Midbrain (tissue), 1 donor: ENCODE data around the gene DCUN1D3.
"Not testable (repeated sequence)": the region's sequence is repeated elsewhere in the genome, so short reads cannot be mapped to it uniquely, and the experiment has no call there.

Experiments
- DNase-seq: peaks from one replicate; lab custom pipeline; 2025; lab: John Stamatoyannopoulos, UW

The DCUN1D3 gene

DNA sequence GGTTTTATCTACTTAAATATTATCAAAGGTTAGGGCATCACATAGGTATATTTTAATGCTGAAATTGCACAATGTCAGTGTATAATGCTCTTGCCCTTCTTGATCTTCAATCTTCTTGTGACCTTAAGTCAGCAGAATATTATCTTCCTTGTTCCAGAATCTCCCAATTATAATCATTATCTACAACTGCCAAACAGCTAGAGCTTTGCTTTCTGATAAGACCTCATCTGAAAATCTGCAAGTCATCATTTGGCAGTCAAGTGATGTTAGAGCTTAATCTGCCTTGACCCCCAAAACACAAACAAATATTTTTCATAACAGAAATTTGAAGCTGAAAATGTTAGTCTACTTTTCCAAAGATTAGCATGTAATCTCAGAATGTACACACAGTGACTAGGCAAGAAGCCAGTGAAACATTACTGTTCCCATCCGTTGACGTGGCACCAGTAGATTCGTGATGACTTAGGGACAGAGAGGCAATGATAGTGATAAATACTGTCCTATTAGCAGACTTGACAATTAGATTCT, 74.1 kb downstream of the DCUN1D3 start:
- no peak for DNase-seq

DNA sequence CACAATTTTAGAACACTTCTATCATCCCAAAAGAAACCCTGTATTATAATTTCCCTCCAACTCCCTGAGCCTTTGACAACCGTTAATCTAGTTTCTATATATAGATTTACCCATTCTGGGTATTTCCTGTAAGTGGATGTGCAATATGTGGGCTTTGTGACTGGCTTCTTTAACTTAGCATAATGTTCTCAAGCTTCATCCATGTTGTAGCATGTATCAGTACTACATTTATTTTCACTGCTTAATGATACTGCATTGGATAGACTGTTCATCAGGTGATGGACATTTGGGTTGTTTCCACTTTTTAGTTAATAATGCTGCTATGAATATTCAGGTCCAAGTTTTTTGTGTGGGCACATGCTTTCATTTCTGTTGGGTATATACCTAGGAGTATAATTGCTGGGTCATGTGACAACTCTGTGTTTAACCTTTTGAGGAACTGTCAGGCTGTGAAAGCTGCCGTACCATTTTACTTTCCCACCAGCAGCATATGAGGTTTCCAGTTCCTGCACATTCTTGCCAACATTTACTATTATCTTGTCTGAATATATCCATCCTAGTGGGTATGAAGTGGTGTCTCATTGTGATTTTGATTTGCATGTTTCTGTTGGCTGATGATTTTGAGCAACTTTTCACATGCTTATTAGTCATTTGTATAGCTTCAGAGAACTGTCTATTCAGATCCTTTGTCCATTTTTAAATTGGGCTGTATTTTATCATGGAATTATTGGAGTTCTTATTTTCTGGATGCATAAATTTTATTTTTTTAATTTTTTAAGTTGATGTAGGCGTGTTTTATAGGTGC, 77.4 kb downstream of the DCUN1D3 start:
- no peak for DNase-seq

DNA sequence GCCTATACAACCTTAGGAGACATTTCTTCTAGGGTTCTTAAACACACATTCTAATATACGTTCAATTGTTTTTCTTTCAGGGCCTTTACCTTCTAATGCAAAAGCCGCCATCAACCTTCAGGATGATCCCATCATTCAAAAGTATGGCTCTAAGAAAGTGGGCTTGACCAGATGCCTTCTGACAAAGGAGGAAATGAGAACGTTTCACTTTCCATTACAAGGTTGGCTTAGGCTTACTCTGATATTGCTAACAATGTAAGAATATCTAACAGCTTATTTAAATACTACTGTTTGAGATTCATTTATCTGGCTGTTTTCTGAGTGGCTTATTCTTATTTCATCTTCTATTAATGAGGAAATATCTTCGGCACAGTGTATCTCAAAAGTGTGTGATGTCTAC, 78.5 kb downstream of the DCUN1D3 start:
- DNase-seq = no peak

DNA sequence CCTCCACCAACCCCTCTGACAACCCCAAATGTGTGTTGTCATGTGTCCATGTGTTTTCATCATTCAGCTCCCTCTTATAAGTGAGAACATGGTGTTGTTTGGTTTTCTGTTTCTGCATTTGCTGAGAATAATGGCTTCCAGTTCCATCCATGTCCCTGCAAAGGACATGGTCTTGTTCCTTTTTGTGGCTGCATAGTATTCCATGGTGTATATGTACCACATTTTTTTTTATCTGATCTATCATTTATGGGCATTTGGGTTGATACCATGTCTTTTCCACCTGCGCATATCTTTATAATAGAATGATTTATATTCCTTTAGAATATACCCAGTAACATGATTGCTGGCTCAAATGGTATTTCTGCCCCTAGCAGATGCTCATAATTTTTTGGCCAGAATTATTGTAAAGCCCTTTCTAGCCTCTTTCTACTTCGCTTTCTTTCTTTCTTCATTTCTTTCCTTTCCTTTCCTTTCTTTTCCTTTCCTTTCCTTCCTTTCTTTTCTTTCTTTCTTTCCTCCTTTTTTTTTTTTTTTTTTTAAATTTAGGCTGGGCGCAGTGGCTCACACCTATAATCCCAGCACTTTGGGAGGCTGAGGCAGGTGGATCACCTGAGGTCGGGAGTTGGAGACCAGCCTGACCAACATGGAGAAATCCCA, 81.1 kb downstream of the DCUN1D3 start:
- DNase-seq = no peak

DNA sequence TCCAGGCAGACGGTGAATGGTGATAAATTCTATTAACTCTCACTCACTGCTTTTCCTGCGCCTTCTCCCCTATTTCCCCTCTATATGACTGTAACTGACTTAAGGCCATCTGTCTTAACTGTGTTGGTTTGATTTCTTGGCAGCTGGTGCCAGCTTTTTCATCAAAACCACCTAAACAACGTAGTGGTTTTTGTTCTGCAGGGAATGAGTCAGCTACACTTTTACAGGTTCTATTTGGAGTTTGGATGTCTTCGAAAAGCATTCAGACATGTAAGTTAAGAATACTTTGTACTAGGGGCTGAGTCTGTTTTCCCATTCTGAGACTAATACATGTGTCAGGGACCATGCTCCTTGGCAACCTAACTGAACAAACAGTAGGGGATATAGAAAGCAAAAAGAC, 85.4 kb downstream of the DCUN1D3 start:
- DNase-seq = no peak

DNA sequence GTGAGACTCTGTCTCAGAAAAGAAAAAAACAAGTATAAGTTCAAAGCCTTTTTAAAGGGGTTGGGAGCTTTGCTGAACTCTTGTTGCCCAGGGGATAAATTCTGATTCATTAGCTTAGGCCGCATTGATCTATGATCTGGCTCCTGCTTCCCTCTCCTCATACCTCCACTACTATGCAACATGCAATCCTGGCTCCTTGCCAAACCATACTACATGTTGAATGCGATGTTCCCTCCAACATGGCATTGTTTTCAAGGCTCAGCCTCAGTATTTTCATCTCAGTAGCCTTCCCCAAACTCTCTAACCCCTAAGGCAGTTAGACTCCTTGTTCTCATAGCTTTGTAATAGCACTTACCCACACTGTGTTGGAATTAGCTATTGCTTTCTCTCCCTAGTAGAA, 87.6 kb downstream of the DCUN1D3 start:
- no peak for DNase-seq

DNA sequence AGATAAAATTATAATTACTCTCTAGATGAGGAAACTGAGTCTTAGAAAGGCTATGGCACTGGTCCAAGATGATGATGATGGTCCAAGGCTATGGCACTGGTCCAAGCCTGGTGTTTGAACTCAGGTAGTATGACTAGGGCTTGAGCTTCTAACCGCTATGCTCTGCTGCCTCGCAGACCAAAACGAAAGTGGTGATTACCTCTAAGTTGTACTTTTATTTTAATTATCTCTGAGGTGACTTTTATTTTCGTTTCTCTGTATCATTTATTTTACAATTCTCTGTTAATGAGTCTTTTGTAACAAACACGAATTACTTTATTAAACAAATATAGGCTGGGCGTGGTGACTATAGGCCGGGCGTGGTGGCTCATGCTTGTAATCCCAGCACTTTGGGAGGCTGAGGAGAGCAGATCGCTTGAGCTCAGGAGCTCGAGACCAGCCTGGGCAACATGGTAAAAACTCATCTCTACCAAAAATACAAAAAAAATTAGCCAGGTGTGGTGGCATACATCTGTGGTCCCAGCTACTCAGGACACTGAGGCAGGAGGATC, 88.2 kb downstream of the DCUN1D3 start:
- no peak for DNase-seq

DNA sequence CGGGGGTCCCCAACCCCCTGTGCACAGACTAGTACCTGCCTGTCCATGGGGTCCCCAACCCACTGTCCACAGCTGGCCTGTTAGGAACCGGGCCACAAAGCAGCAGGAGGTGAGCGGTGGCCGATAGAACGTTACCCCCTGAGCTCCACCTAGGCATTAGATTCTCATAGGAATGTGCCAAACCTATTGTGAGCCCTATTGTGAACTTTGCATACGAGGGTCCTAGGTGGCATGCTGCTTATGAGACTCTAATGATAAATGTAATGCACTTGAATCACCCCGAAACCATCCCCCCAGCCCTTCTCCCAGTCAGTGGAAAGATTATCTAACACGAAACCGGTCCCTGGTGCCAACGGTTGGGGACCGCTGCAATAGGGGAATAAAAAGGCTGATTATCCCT, 92.3 kb downstream of the DCUN1D3 start:
- no peak for DNase-seq

DNA sequence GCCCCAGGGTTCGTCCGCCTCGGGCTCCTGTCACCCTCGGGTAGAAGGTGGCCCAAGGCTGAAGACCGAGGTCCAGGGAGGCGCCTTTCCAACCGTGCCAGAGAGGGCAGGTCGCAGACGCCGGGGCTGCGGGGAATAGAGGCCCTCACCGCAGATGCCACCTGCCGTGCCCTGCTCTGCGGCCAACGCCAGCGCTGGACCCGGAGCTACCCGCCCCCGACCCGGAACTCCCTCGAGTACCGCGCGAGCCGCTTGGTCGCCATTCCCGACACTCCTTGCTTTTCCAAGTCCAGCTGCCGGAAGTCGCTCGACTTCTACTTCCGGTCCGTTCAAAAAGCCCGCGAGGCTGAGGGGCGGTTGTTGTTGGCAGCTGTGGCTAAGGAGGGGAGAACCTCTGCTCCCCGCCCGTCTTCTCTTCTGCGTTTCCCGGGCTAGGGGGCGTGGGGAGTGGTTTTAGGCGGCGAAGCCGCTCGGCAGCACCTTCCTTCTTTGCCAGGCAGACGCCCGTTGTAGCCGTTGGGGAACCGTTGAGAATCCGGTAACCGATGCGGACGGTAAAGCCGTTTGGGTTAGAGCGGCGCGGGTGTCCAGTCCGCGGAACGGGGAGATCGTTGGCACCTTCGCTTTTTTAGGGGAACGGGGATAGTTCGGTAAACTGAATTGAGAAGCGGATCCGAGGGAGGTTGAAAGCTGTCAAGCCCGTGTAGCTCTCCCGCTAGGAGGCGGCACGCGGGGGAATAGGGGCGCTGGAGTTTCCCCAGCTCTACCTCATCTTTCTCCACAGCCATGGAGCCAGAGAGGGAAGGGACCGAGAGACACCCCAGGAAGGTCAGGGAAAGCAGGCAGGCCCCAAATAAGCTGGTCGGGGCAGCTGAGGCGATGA, 93.7 kb downstream of the DCUN1D3 start, which contains the start of the genes ERI2 and REXO5:
TSS of gene ERI2 (minus strand) at position 305 of the 883 bp plus-strand sequence. CDS start at position 263, 42 bp downstream.
TSS of gene REXO5 (plus strand) at position 360 of the 883 bp plus-strand sequence. CDS start at position 787, 427 bp downstream.
- DNase-seq = peak; percentile 91

DNA sequence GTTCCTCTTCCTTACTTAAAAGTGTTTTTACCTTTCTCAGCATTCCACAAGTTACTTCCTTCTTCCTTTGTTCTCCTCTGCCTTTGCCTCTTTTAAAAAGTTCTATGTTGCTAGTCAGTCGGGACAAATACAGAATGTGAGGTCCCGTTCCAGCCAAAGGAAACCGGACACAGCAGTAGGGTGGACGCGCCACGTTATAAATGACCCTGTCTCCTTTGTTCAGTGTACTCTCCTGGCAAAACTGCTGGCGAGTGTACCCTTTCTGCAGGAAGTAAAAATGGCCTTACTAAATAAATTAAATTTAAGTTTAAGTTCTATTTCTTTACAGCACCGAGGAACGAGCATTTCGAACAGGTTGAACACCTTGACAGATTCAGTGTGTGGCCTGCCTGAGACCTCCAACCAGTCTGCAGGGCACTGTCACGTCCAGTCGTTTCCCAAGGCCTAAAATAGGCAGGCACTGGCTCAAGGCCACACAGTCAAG, 94.4 kb downstream of the DCUN1D3 start:
- DNase-seq = not testable (repeated sequence)
